ENCODE results near the gene CCDC177. TPM values are rescaled to one million over a fixed set of nuclear protein-coding genes. Genes with fewer than 3 reads are reported as not detected.

The CCDC177 gene
- total RNA-seq: not detected in 2 replicates

DNA sequence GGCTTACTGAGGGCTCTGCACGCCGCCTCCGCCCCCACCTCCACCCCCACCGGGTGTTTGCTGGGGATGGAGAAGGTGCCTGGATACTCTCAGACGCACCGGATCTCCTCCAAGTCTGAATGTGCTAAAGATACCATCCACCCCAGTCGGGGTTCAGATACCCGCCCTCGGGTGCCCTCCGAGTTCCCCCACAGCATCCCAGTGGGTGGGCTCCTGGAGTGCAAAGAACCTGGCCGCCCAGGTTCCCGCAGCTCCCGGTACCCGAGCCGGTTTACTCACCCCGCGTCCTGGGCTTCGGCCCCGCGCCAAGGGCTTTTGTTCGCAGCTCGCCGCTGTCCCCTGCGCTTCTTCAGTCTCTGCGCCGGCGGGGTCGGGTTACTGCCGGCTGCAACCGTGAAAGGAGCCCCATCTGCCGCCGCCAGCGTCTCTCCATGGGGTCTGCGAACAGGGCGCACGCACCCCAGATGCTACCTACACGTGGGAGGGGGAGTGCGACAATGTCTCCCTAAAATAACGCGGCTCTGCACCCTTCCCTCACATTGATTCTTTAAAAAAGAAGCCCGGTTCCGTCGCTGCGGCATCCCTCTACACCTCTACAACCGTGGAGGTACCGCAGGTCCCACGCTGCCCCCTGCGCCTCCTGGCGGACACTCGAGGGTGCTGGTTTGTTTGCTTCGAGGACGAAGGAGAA is at the start of gene CCDC177:
TSS of gene CCDC177 (minus strand) at position 609 of the 691 bp plus-strand sequence. CDS start 1,249 bp downstream, outside the sequence.

DNA sequence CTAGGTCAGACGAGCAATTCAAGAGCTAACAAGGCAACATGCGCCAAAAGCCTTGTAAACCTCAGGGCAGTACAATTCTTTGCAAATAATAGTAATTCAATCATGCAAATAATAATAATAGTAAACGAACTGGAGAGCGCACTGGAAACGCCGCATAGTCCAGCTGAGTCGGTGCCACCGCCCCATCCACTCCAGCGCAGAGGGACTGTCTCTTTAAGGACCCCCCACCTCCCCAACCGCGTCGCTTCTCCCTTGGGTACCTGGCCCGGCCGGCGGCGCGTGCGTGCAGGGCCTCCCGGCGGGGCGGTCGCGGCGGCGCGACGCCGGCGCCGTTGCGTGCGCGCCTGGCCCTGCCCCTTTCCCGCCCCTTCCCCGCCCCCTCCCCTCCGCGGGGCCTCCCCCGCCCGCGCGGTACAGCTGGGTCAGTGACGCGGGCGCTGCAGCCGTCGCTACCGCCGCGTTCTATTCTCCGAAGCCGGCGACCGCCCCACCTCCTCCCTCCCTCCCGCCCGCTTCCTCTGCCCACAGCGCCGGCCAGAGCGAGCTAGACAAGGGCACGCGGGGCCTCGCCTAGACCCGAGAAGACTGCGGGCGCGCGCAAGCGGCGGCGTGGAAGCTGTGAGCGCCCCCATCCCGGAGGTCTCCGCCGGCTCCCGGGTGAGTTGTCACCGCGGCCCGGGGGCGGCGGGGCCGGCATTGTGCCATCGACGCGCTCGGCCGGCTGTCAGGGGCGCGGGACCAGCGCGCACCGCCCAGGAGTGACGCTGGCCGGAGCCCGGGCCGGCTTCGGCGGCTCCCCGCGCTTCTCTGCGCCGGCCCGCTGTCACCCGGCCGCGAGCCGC is 36.7 kb upstream of the CCDC177 start, which contains the start of gene SUSD6:
TSS of gene SUSD6 (plus strand) at position 425 of the 842 bp plus-strand sequence. CDS start 46,997 bp downstream, outside the sequence.

Other genes with a start within 250 kb of the CCDC177 start
- gene ERH, start 176.6 kb downstream of the CCDC177 start, total RNA-seq: 92.6 and 133 TPM in 2 replicates
- gene SLC39A9, start 176.2 kb downstream of the CCDC177 start, total RNA-seq: 132 and 155 TPM in 2 replicates
- under 0.01 TPM in 1 of 2 replicates, not detected in the other for gene PLEKHD1, start 90.1 kb downstream of the CCDC177 start, total RNA-seq
- gene SUSD6, start 36.7 kb upstream of the CCDC177 start, total RNA-seq: 23.2 and 23.6 TPM in 2 replicates
- 99.2 and 142 TPM in 2 replicates for gene SRSF5, start 192.3 kb upstream of the CCDC177 start, total RNA-seq
- not detected in 2 replicates for gene SLC10A1, start 222.4 kb upstream of the CCDC177 start, total RNA-seq

All from placental pericyte (primary cell).